Measurements from ENCODE around the gene NMRK2. TPM values are rescaled to one million over a fixed set of nuclear protein-coding genes. Genes with fewer than 3 reads are reported as not detected.

NMRK2 gene
- polyA plus RNA-seq, 1 of the 3 experiments (the other 2 are of a cell fraction) = not detected

DNA sequence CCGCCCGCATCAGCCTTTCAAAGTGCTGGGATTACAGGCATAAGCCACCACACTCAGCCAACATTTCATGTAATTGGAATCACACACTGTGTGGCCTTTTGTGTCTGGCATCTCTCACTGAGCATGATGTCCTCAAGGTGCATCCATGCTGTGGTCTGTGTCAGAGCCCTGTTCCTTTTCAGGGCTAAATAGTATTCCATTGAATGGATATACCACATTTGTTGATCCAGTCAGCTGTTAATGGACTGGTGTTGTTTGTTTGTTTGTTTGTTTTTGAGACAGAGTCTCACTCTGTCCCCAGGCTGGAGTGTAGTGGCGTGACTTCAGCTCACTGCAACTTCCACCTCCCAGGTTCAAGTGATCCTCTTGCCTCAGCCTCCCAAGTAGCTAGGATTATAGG lies 34.4 kb upstream of the NMRK2 start:
- no peak overlapping the region for H3K4me3 ChIP-seq (ENCODE audit: low read depth in 2 of 2, low read length in 1 of 2)
- no peaks in the 10 kb centered on the region for H3K36me3 ChIP-seq (replicated peaks in 1 of 2; ENCODE audit: control insufficient read depth in 1 of 2, insufficient read depth in 2 of 2, low read length in 1 of 2)
- no peaks in the 10 kb centered on the region for H3F3A ChIP-seq (replicated peaks; ENCODE audit: insufficient read depth)
- 75% methylated on average over 3 of the region's 3 CpGs for WGBS (ENCODE audit: low lambda C conversion rate)
- no peak for DNase-seq
- no peak overlapping the region for H3K4me2 ChIP-seq
- H3K27ac ChIP-seq (ENCODE audit: low read depth in 2 of 2, low read length in 1 of 2) = no peak overlapping the region
- H3K27me3 ChIP-seq (ENCODE audit: insufficient read depth) = no peaks in the 10 kb centered on the region
- no peaks in the 10 kb centered on the region for H3K9me3 ChIP-seq
- no peak overlapping the region for H2AFZ ChIP-seq (ENCODE audit: low read depth)
- H4K20me1 ChIP-seq (ENCODE audit: insufficient read depth) = no peaks in the 10 kb centered on the region
- ChIA-PET POLR2A (interaction anchor here (0.7 kb wide), 1 partner anchor 135 kb away, joined by 5 read pairs; no protein-coding TSS in a partner anchor), CTCF (no interaction called here)
- H3K9me2 ChIP-seq = no peaks in the 10 kb centered on the region
- H3K9ac ChIP-seq = no peak overlapping the region
- no peaks in the 10 kb centered on the region for H3K4me1 ChIP-seq (ENCODE audit: control insufficient read depth in 1 of 2, insufficient read depth in 2 of 2, low read depth in 1 of 2, low read length in 1 of 2)
- TF ChIP-seq, protein P1, sequence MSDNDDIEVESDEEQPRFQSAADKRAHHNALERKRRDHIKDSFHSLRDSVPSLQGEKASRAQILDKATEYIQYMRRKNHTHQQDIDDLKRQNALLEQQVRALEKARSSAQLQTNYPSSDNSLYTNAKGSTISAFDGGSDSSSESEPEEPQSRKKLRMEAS (IDR thresholded peaks at IDR 0.05; ENCODE audit: low read depth) = no peak
- no peak for TF ChIP-seq SMC3 (IDR thresholded peaks at IDR 0.05; ENCODE audit: low read depth, low read length)
- no peak for TF ChIP-seq RXRA (IDR thresholded peaks at IDR 0.05; ENCODE audit: borderline replicate concordance, low read depth)
- TF ChIP-seq POLR2AphosphoS5 (IDR thresholded peaks at IDR 0.05; ENCODE audit: low read depth, low read length) = no peak
- no peak for TF ChIP-seq MXI1 (IDR thresholded peaks at IDR 0.05; ENCODE audit: low read depth, low read length)
- TF ChIP-seq TEAD4 (IDR thresholded peaks at IDR 0.05; ENCODE audit: borderline replicate concordance, insufficient read depth) = no peak
- TF ChIP-seq FOSL2 (IDR thresholded peaks at IDR 0.05; ENCODE audit: borderline replicate concordance, low read depth) = no peak
- no peak for TF ChIP-seq TCF12 (IDR thresholded peaks at IDR 0.05)
- TF ChIP-seq RCOR1 (IDR thresholded peaks at IDR 0.05; ENCODE audit: low read length) = no peak
- no peak for TF ChIP-seq GABPA (IDR thresholded peaks at IDR 0.05; ENCODE audit: low read depth)
- TF ChIP-seq MEF2A (IDR thresholded peaks at IDR 0.05; ENCODE audit: borderline replicate concordance, low read depth) = no peak
- TF ChIP-seq NRF1 (IDR thresholded peaks at IDR 0.05; ENCODE audit: low read depth, low read length) = no peak
- TF ChIP-seq, protein P2, sequence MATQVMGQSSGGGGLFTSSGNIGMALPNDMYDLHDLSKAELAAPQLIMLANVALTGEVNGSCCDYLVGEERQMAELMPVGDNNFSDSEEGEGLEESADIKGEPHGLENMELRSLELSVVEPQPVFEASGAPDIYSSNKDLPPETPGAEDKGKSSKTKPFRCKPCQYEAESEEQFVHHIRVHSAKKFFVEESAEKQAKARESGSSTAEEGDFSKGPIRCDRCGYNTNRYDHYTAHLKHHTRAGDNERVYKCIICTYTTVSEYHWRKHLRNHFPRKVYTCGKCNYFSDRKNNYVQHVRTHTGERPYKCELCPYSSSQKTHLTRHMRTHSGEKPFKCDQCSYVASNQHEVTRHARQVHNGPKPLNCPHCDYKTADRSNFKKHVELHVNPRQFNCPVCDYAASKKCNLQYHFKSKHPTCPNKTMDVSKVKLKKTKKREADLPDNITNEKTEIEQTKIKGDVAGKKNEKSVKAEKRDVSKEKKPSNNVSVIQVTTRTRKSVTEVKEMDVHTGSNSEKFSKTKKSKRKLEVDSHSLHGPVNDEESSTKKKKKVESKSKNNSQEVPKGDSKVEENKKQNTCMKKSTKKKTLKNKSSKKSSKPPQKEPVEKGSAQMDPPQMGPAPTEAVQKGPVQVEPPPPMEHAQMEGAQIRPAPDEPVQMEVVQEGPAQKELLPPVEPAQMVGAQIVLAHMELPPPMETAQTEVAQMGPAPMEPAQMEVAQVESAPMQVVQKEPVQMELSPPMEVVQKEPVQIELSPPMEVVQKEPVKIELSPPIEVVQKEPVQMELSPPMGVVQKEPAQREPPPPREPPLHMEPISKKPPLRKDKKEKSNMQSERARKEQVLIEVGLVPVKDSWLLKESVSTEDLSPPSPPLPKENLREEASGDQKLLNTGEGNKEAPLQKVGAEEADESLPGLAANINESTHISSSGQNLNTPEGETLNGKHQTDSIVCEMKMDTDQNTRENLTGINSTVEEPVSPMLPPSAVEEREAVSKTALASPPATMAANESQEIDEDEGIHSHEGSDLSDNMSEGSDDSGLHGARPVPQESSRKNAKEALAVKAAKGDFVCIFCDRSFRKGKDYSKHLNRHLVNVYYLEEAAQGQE (IDR thresholded peaks at IDR 0.05; ENCODE audit: low read depth, low read length) = no peak
- TF ChIP-seq FOXJ3 (CRISPR knock-in tag; IDR thresholded peaks at IDR 0.05) = no peak
- no peaks in the 10 kb centered on the region for H3K79me2 ChIP-seq (ENCODE audit: insufficient read depth)

DNA sequence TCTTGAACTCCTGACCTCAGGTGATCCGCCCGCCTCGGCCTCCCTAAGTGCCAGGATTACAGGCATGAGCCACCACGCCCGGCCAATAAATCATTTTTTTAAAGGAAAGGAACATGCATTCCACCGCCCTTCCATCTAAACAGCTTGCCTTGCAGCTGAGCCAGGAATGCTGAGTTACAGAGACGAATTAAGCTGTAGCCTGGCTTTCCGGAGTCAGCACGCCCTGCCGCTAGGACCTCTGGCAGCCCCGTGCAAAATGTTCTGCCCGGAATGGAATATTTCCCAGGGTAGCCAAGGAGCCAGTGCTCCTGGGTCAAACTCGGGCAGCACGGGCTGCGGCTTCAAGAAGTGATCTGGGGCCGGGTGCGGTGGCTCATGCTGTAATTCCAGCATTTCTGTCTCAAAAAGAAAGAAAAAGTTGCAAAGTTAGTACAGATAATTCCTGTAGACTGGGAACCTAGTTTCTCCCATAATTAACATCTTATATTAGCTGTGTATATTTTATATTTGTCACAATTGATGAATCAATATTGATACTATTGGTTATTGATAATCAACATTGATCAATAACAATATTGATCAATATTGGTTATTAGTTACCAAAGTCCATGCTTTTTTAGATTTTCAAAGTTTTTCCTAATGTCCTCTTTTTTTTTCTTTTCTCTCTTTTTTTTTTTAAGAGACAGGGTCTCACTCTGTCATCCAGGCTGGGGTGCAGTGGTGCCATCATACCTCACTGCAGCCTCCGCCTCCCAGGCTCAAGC lies 33.2 kb upstream of the NMRK2 start:
- Histone ChIP-seq H3K27ac (ENCODE audit: low read depth in 2 of 2, low read length in 1 of 2) (no peak overlapping the region), H2AFZ (ENCODE audit: low read depth) (no peak overlapping the region), H3K9me3 (no peaks in the 10 kb centered on the region), H3K4me3 (ENCODE audit: low read depth in 2 of 2, low read length in 1 of 2) (no peak overlapping the region), H3K79me2 (ENCODE audit: insufficient read depth) (no peaks in the 10 kb centered on the region), H3K9me2 (no peaks in the 10 kb centered on the region), H3F3A (replicated peaks; ENCODE audit: insufficient read depth) (no peaks in the 10 kb centered on the region), H3K4me1 (ENCODE audit: control insufficient read depth in 1 of 2, insufficient read depth in 2 of 2, low read depth in 1 of 2, low read length in 1 of 2) (no peaks in the 10 kb centered on the region), H3K36me3 (replicated peaks in 1 of 2; ENCODE audit: control insufficient read depth in 1 of 2, insufficient read depth in 2 of 2, low read length in 1 of 2) (no peaks in the 10 kb centered on the region), H3K27me3 (ENCODE audit: insufficient read depth) (no peaks in the 10 kb centered on the region), H3K9ac (no peak overlapping the region), H3K4me2 (no peak overlapping the region), H4K20me1 (ENCODE audit: insufficient read depth) (no peaks in the 10 kb centered on the region)
- ChIA-PET CTCF (no interaction called here), POLR2A (no interaction called here)
- no peak for DNase-seq
- WGBS (ENCODE audit: low lambda C conversion rate) = 81% methylated on average over 14 of the region's 18 CpGs
- TF ChIP-seq, protein P3, sequence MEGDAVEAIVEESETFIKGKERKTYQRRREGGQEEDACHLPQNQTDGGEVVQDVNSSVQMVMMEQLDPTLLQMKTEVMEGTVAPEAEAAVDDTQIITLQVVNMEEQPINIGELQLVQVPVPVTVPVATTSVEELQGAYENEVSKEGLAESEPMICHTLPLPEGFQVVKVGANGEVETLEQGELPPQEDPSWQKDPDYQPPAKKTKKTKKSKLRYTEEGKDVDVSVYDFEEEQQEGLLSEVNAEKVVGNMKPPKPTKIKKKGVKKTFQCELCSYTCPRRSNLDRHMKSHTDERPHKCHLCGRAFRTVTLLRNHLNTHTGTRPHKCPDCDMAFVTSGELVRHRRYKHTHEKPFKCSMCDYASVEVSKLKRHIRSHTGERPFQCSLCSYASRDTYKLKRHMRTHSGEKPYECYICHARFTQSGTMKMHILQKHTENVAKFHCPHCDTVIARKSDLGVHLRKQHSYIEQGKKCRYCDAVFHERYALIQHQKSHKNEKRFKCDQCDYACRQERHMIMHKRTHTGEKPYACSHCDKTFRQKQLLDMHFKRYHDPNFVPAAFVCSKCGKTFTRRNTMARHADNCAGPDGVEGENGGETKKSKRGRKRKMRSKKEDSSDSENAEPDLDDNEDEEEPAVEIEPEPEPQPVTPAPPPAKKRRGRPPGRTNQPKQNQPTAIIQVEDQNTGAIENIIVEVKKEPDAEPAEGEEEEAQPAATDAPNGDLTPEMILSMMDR (IDR thresholded peaks at IDR 0.05) = no peak
- TF ChIP-seq RAD21 (IDR thresholded peaks at IDR 0.05; ENCODE audit: low read length) (no peak), RCOR1 (IDR thresholded peaks at IDR 0.05; ENCODE audit: low read length) (no peak), NRF1 (IDR thresholded peaks at IDR 0.05; ENCODE audit: low read depth, low read length) (no peak), NFIC (IDR thresholded peaks at IDR 0.05; ENCODE audit: borderline replicate concordance) (no peak), YY1 (IDR thresholded peaks at IDR 0.05; ENCODE audit: low read depth) (no peak), GABPA (IDR thresholded peaks at IDR 0.05; ENCODE audit: low read depth) (no peak), MXI1 (IDR thresholded peaks at IDR 0.05; ENCODE audit: low read depth, low read length) (no peak)
- TF ChIP-seq, protein P4, sequence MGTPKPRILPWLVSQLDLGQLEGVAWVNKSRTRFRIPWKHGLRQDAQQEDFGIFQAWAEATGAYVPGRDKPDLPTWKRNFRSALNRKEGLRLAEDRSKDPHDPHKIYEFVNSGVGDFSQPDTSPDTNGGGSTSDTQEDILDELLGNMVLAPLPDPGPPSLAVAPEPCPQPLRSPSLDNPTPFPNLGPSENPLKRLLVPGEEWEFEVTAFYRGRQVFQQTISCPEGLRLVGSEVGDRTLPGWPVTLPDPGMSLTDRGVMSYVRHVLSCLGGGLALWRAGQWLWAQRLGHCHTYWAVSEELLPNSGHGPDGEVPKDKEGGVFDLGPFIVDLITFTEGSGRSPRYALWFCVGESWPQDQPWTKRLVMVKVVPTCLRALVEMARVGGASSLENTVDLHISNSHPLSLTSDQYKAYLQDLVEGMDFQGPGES (IDR thresholded peaks at IDR 0.05; ENCODE audit: low read depth, low read length) = no peak
- TF ChIP-seq, protein P5, sequence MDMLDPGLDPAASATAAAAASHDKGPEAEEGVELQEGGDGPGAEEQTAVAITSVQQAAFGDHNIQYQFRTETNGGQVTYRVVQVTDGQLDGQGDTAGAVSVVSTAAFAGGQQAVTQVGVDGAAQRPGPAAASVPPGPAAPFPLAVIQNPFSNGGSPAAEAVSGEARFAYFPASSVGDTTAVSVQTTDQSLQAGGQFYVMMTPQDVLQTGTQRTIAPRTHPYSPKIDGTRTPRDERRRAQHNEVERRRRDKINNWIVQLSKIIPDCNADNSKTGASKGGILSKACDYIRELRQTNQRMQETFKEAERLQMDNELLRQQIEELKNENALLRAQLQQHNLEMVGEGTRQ (IDR thresholded peaks at IDR 0.05; ENCODE audit: borderline replicate concordance, low read depth, low read length) = no peak

All from SK-N-SH (cell line).